ENCODE data around the gene SAP130.
"Not testable (repeated sequence)": the region's sequence is repeated elsewhere in the genome, so short reads cannot be mapped to it uniquely, and the experiment has no call there.

SAP130 gene

GRCh38 chr2:127953849-127954248 lies 74.0 kb downstream of the SAP130 start:
- no peak for DNase-seq (ENCODE audit: low read depth in 2 of 3, low spot score in 2 of 3)

GRCh38 chr2:127953128-127953718 lies 74.6 kb downstream of the SAP130 start:
- DNase-seq (ENCODE audit: low read depth in 2 of 3, low spot score in 2 of 3) = no peak

- DNase-seq (ENCODE audit: low read depth in 2 of 3, low spot score in 2 of 3) = no peak
These were observed 76.8 kb downstream of the SAP130 start for GRCh38 chr2:127951026-127951425.

DNA sequence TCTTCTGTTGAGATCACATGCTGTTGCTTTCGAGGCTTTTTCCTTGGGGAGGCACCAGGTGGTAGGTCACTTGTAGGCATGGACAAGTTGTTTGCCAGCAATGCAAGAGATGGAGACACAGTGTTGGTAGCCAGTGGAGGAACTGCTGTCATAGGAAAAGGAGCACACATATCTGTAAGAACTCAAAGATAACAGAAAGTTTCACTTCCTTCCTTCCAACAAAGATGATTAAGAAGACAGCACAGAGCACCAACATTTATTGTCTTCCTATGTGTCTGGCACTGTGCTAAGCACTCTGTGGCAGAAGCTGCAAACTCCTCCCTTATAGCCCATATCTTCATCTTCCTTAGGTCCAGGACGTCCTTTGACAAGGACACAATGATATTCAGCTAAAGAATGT lies 77.6 kb downstream of the SAP130 start:
- no peak for DNase-seq (ENCODE audit: low read depth in 2 of 3, low spot score in 2 of 3)

- no peak for DNase-seq (ENCODE audit: low read depth in 2 of 3, low spot score in 2 of 3)
These were observed 82.6 kb downstream of the SAP130 start for GRCh38 chr2:127945281-127945680.

- DNase-seq (ENCODE audit: low read depth in 2 of 3, low spot score in 2 of 3) = no peak
These were observed 84.7 kb downstream of the SAP130 start for GRCh38 chr2:127943186-127943585.

DNA sequence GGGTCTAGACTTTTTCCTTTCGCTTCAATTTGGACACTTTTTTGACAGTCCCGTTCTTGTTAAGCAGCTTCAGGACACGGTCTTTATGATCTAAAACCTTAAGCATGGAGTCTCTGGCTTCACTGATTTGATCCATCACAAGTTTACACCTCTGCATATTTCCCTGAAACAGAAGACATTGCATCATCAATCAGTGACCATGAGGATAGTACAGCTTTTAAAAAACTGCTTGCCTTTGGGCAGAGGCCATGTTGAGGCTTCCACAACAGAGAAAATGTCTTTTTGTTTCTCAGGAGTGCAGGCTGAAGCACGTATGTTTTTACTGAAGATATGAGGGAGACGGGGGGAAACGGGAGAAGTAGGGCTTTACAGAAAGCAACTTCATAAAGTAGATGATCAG lies 85.9 kb downstream of the SAP130 start:
- DNase-seq (ENCODE audit: low read depth in 2 of 3, low spot score in 2 of 3) = no peak

- no peak for DNase-seq (ENCODE audit: low read depth in 2 of 3, low spot score in 2 of 3)
These were observed 86.4 kb downstream of the SAP130 start for GRCh38 chr2:127941461-127941860.

GRCh38 chr2:127940641-127941040 lies 87.2 kb downstream of the SAP130 start:
- DNase-seq (ENCODE audit: low read depth in 2 of 3, low spot score in 2 of 3) = no peak

- DNase-seq (ENCODE audit: low read depth in 2 of 3, low spot score in 2 of 3) = no peak
These were observed 92.5 kb downstream of the SAP130 start for GRCh38 chr2:127935337-127935736.

DNA sequence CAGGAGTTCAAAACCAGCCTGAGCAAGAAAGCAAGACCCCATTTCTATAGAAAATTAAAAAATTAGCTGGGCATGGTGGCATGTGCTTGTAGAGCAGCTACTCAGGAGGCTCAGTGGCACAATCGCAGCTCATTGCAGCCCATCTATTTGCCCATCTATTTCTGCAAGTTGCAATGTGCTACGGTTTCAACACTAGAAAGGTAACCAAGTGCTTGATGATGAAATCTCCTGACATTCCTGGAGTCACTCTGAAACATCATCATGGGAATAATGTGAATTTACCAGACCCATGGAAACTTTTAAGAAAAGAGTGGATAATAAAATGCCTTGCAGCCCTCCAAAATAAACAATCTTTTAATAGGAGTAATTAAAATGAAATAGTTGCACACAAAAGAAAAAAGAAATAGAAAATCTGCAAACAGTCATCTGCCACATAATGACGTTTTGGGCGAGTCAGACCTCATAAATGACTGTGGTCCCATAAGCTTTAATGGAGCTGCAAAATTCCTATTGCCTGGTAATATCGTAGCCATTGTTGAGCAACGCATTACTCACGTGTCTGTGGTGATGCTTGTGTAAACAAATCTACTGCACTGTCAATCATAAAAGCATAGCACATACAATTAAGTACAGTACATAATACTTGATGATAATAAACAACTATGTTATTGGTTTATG lies 95.5 kb downstream of the SAP130 start:
- DNase-seq (ENCODE audit: low read depth in 2 of 3, low spot score in 2 of 3) = no peak

DNA sequence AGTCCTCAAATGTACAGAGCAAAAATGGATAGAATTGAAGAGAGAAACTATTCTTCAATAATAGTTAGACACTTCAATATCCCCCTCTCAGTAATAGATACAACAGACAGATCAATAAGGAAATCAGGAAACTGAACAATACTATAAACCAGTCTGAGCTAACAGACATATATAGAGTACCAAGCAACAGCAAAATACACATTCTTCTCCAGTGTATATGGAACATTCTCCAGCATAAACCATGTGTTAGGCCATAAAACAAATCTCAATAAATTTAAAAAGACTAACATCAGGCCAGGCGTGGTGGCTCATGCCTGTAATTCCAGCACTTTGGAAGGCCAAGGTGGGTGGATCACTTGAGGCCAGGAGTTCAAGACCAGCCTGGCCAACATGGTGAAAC lies 98.4 kb downstream of the SAP130 start:
- no peak for DNase-seq (ENCODE audit: low read depth in 2 of 3, low spot score in 2 of 3)

- no peak for DNase-seq (ENCODE audit: low read depth in 2 of 3, low spot score in 2 of 3)
These were observed 100.5 kb downstream of the SAP130 start for GRCh38 chr2:127927384-127927783.

DNA sequence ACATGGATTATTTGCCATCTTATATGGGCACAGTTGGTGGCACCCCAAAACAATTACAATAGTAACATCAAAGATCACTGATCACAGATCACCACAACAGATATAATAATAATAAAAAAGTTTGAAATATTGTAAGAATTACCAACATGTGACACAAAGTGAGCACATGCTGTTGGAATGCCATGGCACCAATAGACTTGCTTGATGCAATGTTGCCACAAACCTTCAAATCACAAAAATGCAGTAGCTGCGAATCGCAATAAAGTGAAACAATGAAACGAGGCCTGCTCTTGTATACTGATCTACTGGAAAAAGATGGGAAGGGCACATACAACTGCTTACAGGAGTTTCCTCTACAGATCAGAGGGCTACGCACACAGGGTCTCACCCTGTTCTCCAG lies 109.9 kb downstream of the SAP130 start:
- no peak for DNase-seq (ENCODE audit: low read depth in 2 of 3, low spot score in 2 of 3)

DNA sequence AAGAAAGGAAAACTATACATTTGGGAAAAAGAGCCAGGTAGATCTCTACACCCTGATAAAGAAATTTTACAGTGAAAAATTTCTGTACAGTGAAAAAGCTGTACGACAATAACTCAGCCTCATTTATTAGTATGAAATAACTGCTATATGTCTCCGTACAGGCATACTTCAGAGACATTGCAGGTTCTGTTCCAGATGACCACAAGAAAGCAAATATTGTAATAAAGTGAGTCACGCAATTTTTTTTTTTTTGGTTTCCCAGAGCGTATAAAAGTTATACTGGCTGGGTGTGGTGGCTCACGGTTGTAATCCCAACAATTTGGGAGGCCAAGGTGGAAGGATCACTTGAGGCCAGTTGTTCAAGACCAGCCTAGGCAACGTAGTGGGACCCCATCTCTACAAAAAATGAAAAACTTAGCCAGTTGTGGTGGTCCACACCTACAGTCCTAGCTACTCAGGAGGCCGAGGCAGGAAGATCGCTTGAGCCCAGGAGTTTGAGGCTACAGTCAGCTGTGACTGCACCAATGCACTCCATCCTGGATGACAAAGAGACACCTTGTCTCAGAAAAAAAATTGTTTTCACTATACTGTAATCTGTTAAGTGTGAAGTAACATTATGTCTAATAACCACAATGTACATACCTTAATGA lies 113.9 kb downstream of the SAP130 start:
- no peak for DNase-seq (ENCODE audit: low read depth in 2 of 3, low spot score in 2 of 3)

- DNase-seq (ENCODE audit: low read depth in 2 of 3, low spot score in 2 of 3) = no peak
These were observed 116.1 kb downstream of the SAP130 start for GRCh38 chr2:127911737-127912136.

- no peak for DNase-seq (ENCODE audit: low read depth in 2 of 3, low spot score in 2 of 3)
These were observed 117.4 kb downstream of the SAP130 start for GRCh38 chr2:127910415-127910814.

- DNase-seq (ENCODE audit: low read depth in 2 of 3, low spot score in 2 of 3) = no peak
These were observed 118.8 kb downstream of the SAP130 start for GRCh38 chr2:127909019-127909418.

GRCh38 chr2:127907733-127908400 lies 120.0 kb downstream of the SAP130 start:
- DNase-seq (ENCODE audit: low read depth in 2 of 3, low spot score in 2 of 3) = not testable (repeated sequence)

- no peak for DNase-seq (ENCODE audit: low read depth in 2 of 3, low spot score in 2 of 3)
These were observed 121.5 kb downstream of the SAP130 start for GRCh38 chr2:127906206-127906926.

DNA sequence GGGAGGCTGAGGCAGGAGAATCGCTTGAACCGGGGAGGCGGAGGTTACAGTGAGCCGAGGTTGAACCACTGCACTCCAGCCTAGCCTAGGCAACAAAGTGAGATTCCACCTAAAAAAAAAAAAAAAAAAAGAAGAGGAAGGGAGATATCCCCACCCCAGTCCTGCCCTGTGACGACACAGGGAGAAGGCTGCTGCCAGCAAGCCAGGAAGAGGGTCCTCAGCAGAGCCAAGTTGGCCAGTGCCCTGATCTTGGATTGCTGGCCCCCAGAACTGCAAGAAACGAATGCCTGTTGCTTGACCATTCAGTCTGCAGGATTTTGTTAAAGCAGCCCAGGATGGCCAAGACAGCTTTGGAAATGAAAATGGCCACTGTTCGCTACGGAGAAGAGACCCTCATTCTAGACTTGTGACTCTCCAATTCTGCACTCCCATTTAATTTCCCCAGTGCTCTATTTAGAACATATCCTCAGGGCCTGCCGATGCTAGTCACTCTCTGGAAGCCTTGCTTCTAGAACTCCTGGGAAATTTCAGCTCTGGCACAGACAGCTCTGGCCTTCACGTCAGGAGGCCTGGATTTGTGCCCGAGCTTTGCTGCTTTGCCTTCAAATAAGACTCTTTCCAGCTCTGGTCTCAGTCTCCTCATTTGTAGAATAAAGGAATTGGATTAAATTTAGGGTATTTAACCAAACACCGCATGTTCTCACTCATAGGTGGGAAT lies 126.4 kb downstream of the SAP130 start:
- DNase-seq (ENCODE audit: low read depth in 2 of 3, low spot score in 2 of 3) = no peak
